ENCODE data around the gene PER1.

PER1 gene

DNA sequence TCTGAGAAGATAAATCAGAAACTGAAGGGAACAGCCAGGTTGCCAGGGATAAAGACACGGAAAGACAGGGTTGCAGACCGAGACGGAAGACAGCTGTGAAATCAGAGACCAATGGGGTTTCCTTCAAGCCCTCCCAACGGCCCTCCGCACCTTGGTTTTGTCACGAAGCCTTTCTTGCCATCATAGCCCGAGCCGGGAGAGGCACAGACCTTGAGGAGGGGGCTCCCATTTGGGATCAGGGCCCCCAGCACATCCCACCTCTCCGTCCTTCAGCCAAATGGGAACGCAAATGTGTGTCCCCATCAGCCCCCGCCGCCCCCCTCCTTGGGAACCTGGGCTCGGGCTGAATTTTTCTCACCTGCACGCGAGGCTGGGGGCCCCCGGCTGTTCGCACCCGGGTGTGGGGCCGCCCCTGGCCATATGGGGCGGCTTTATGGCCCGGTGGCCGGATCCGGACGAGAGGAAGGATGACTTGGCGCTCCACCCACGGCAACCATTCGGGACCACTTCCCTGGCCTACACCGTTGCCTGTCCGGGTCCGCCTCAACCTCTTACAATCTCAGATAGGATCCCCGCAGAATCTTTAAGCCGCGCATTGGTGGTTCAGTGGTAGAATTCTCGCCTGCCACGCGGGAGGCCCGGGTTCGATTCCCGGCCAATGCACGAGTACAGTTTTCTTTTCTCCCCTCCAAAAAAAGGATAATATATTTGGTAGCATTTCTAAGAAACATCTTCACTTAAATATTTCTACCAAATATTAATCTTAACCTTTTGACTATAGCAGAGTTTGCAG, 26.9 kb downstream of the PER1 start:
- H3K4me3 ChIP-seq (ENCODE audit: low read length), result peak overlapping the region; percentile 78
- DNase-seq (ENCODE audit: low read depth), result no peak
- TF ChIP-seq, protein P1, sequence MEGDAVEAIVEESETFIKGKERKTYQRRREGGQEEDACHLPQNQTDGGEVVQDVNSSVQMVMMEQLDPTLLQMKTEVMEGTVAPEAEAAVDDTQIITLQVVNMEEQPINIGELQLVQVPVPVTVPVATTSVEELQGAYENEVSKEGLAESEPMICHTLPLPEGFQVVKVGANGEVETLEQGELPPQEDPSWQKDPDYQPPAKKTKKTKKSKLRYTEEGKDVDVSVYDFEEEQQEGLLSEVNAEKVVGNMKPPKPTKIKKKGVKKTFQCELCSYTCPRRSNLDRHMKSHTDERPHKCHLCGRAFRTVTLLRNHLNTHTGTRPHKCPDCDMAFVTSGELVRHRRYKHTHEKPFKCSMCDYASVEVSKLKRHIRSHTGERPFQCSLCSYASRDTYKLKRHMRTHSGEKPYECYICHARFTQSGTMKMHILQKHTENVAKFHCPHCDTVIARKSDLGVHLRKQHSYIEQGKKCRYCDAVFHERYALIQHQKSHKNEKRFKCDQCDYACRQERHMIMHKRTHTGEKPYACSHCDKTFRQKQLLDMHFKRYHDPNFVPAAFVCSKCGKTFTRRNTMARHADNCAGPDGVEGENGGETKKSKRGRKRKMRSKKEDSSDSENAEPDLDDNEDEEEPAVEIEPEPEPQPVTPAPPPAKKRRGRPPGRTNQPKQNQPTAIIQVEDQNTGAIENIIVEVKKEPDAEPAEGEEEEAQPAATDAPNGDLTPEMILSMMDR (conservative IDR thresholded peaks at IDR 0.05; ENCODE audit: low read depth, low read length), result no peak

DNA sequence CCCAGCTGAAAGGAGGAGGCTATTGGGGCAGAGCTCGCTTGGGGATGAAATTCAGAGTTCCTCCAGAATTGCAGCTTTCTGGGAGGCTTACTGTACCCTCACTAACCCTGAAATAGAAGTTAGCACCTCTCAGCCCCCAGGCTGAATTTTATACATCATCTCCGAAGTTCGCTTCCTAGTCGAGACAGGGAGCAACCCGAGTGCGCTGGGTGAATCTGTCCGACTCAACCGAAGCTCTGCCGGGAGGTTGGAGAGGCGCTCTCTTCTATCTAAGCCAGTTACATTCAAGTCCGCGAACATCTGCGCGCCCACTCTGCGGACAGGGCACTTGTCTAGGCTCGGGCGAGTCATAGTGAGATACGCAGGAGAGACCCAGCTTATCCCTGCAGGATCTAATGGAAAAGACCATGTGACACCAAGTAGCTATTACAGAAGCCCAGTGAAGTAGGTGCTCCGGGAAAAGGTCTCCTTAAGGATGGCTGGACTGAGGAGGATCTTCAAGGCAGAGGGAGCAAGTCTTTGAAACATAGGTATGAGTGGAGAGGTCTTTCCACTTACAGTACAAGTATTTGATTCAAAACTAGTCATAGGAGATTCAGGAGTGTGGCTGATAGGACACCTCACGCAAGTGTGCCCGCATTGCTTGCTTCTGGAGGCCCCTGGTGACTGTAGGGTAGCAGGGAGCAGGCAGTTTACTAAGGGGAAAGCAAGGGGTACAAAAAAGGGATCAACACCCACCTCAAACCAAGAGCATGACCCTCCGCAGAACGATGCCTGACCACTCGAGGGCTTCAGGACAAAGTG, 27.7 kb downstream of the PER1 start:
- H3K4me3 ChIP-seq (ENCODE audit: low read length), result peak overlapping the region; percentile 78
- TF ChIP-seq, protein P1 (conservative IDR thresholded peaks at IDR 0.05; ENCODE audit: low read depth, low read length), result no peak
- DNase-seq (ENCODE audit: low read depth), result no peak

GRCh38 chr17:8123695-8124349, 28.4 kb downstream of the PER1 start, which contains the start of gene HES7:
Gene HES7 (minus strand): TSS chr17:8124106. CDS start chr17:8124084, 22 bp downstream.
- TF ChIP-seq, protein P1 (conservative IDR thresholded peaks at IDR 0.05; ENCODE audit: low read depth, low read length), result no peak
- H3K4me3 ChIP-seq (ENCODE audit: low read length), result peak within 1 kb of the TSS; percentile 78
- no peak for DNase-seq (ENCODE audit: low read depth)

GRCh38 chr17:8122924-8123694, 29.1 kb downstream of the PER1 start:
- no peak for DNase-seq (ENCODE audit: low read depth)
- H3K4me3 ChIP-seq (ENCODE audit: low read length), result peak overlapping the region; percentile 78

DNA sequence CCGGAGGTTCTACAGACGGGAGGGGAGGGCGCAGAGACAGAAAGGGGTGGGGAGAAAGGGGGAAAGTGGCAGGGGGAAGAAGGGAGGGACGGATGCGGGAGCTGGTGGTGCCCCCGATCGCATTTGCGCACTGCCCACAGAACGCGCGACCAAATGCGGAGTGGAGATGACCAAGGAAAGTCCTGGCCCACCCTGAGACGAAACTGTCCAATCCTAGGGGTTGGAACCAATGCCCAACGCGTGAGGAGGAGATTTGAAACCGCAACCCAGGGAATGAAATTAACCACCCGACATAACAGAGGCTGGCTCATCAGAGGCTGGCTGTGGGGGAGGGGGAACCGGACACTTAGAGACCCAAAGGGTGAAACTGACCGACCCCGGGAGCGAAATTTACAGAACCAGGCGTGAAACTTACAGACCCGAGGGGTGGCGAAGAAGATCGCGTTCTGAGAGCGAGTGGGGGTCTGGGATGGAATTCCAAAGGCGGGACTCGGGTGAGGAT, 29.7 kb downstream of the PER1 start:
- peak overlapping the region; percentile 78 for H3K4me3 ChIP-seq (ENCODE audit: low read length)
- TF ChIP-seq, protein P1 (conservative IDR thresholded peaks at IDR 0.05; ENCODE audit: low read depth, low read length), result no peak
- no peak for DNase-seq (ENCODE audit: low read depth)

More at GRCh38 chr17:8122924-8123694, 29.1 kb downstream of the PER1 start:
- TF ChIP-seq, protein P1 (conservative IDR thresholded peaks at IDR 0.05; ENCODE audit: low read depth, low read length), result no peak

GRCh38 chr17:8121681-8122421, 30.4 kb downstream of the PER1 start:
- TF ChIP-seq, protein P1 (conservative IDR thresholded peaks at IDR 0.05; ENCODE audit: low read depth, low read length), result peak; percentile 50
- no peak for DNase-seq (ENCODE audit: low read depth)
- H3K4me3 ChIP-seq (ENCODE audit: low read length), result peak overlapping the region; percentile 78
